Activated CD8-positive, alpha-beta T cell treated with anti-CD3 and anti-CD28 coated beads, Interleukin-2, amount 10 ng/mL, durations not matched to agents 7 days and 5 days (primary cell): ENCODE results near the gene LAMA4. TPM values are rescaled to one million over a fixed set of nuclear protein-coding genes. Genes with fewer than 3 reads are reported as not detected.

ENCODE experiments used
- total RNA-seq, 2 experiments: library from RNA; stranded (reverse); gene quantifications; one replicate each; pipeline ENCODE4 v1.2.3, GENCODE V29; 2021

Gene LAMA4
- total RNA-seq, 2 experiments from 2014 or later = not detected

Other genes starting within 250 kb of the LAMA4 start
- gene CCN6, start 200.5 kb downstream of the LAMA4 start, total RNA-seq = not detected
- gene TUBE1, start 167.1 kb downstream of the LAMA4 start, total RNA-seq = 10 to 100 TPM; 16.0 to 16.5 TPM
- gene FAM229B, start 167.0 kb downstream of the LAMA4 start, total RNA-seq = 1 to 10 TPM; 1.9 to 2.2 TPM
- not detected for gene RFPL4B, start 92.8 kb upstream of the LAMA4 start, total RNA-seq